LNCAP (cell line): ENCODE results near the gene ZNF3.

Experiments used
- TF ChIP-seq, protein P1 (sequence below): fragments of 450-650 bp; IDR thresholded peaks from 2 replicates; pipeline ENCODE4 v1.5.1; 2017; ENCODE audit warnings: mild to moderate bottlenecking

ZNF3 gene

GRCh38 chr7:100124301-100125230 is 43.0 kb upstream of the ZNF3 start:
- TF ChIP-seq, protein P1, sequence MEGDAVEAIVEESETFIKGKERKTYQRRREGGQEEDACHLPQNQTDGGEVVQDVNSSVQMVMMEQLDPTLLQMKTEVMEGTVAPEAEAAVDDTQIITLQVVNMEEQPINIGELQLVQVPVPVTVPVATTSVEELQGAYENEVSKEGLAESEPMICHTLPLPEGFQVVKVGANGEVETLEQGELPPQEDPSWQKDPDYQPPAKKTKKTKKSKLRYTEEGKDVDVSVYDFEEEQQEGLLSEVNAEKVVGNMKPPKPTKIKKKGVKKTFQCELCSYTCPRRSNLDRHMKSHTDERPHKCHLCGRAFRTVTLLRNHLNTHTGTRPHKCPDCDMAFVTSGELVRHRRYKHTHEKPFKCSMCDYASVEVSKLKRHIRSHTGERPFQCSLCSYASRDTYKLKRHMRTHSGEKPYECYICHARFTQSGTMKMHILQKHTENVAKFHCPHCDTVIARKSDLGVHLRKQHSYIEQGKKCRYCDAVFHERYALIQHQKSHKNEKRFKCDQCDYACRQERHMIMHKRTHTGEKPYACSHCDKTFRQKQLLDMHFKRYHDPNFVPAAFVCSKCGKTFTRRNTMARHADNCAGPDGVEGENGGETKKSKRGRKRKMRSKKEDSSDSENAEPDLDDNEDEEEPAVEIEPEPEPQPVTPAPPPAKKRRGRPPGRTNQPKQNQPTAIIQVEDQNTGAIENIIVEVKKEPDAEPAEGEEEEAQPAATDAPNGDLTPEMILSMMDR = no peak

DNA sequence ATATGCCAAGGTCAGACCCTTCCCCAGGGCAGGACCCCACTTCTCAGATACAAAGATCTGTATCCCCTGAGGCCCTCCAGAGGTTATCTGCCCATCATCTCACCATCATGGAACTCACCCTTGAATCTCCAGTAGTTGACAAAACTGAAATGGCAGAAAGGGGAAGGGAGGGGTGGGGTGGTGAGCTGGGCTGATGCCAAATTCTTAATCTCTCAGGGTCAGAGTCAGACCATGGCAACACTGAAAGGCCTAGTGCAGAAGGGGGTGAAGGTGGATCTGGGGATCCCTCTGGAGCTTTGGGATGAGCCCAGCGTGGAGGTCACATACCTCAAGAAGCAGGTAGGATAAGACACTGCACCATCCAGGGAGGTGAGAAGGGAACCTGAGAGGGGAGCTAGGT is 41.0 kb upstream of the ZNF3 start:
- TF ChIP-seq, protein P1 = no peak

- TF ChIP-seq, protein P1 = no peak
Measured at GRCh38 chr7:100122067-100122466, 40.5 kb upstream of the ZNF3 start.

DNA sequence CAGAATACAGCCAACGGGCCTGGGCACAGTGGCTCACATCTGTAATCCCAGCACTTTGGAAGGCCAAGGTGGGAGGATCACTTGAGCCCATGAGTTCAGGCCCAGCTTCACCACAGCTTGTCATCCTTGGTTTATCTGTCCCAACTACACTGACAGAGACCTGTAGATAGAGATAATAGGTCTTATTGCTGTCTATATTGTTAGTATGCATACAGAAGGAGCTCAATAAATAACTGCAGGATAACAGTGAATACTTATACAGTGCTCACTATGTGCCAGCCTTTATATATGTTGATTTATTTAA is 39.2 kb upstream of the ZNF3 start:
- TF ChIP-seq, protein P1 = no peak

- TF ChIP-seq, protein P1 = no peak
Measured at GRCh38 chr7:100119970-100120732, 38.6 kb upstream of the ZNF3 start.

DNA sequence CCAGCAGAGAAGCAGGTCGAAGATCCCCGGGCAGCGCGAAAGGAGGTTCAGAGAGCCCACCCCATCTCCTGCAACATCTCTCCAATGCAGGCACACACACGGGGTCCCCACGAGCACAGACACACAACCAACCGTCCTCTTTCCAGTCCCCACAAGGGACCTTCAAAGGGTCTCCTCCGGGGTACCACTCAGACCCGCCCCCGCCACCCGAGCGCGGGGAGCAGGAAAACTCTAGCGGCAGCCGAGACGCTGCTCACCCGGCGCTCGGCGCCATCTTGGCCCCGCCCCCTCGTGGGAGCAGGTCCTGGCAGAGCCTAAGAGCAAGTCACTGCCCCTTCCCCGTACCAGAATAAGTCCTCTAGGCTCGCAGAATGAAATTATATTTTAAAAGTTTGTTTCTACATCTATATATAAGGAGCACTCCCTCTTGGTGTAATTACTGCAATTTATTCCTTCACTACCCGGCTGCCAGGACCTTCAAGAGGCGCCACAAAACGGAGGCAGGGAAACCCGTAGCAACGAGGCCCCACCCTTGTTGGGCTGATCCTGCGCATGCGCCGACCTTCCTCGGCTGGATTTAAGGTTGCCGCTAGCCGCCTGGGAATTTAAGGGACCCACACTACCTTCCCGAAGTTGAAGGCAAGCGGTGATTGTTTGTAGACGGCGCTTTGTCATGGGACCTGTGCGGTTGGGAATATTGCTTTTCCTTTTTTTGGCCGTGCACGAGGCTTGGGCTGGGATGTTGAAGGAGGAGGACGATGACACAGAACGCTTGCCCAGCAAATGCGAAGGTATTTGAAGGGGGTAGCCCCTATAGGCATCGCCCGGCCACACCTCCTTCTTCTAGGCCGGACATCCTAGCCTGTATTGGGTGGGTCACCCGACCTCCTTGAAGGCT is 37.8 kb upstream of the ZNF3 start, which contains the start of the genes CNPY4 and TAF6:
Gene CNPY4, plus strand, starts transcription at position 563 of the 898 bp plus-strand sequence. Its CDS starts 111 bp downstream, at position 674.
Gene TAF6, minus strand, starts transcription at position 287 of the 898 bp plus-strand sequence. CDS start 5,149 bp downstream, outside the sequence.
- TF ChIP-seq, protein P1 = no peak
